Adrenal gland (tissue), 5 donors: ENCODE results near the gene SPINT1.

Source experiments
- POLR2A ChIP-seq, 2 donors: fragments of 450-650 bp; IDR thresholded peaks; one replicate each; pipeline ENCODE4 v1.6.1; 2017; ENCODE audit warnings: antibody characterized with exemption in 2 of 2, mild to moderate bottlenecking in 2 of 2, moderate library complexity in 1 of 2
- TF ChIP-seq, protein P1 (sequence below), 6 experiments: fragments of 450-650 bp in 4 of 6; fragments of 200-600 bp in 2 of 6; sonication (generic) in 1 of 6; IDR thresholded peaks; 1 replicate in 5 of 6; 2 replicates in 1 of 6; pipeline versions ENCODE4 v1.5.1 to v1.8.0; 2016 to 2021; ENCODE audit warnings: antibody characterized with exemption in 6 of 6, mild to moderate bottlenecking in 2 of 6, moderate library complexity in 1 of 6
- donor health status: DM: no; HTN: no; CAD: no.

DNA sequence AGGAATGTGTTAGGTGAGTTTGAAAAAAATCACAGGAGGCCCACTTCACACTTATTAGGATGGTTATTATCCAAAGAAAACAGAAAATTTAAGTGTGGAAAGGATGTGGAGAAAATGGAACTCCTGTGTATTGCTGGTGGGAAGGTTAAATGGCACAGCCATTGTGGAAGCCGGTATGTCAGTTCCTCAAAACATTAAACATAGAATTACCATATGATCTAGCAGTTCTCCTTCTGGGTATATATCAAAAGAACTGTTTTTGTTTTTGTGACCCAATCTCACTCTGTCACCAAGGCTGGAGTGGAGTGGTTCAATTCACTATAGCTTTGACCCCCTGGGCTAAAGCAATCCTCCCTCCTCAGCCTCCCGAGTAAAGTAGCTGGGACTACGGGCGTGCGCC, 47.3 kb upstream of the SPINT1 start:
- TF ChIP-seq, protein P1, sequence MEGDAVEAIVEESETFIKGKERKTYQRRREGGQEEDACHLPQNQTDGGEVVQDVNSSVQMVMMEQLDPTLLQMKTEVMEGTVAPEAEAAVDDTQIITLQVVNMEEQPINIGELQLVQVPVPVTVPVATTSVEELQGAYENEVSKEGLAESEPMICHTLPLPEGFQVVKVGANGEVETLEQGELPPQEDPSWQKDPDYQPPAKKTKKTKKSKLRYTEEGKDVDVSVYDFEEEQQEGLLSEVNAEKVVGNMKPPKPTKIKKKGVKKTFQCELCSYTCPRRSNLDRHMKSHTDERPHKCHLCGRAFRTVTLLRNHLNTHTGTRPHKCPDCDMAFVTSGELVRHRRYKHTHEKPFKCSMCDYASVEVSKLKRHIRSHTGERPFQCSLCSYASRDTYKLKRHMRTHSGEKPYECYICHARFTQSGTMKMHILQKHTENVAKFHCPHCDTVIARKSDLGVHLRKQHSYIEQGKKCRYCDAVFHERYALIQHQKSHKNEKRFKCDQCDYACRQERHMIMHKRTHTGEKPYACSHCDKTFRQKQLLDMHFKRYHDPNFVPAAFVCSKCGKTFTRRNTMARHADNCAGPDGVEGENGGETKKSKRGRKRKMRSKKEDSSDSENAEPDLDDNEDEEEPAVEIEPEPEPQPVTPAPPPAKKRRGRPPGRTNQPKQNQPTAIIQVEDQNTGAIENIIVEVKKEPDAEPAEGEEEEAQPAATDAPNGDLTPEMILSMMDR (IDR thresholded peaks at IDR 0.05), result no peak
- TF ChIP-seq POLR2A (IDR thresholded peaks at IDR 0.05), result no peak
